ENCODE measurements around the gene PDGFC. TPM values are rescaled to one million over a fixed set of nuclear protein-coding genes. Genes with fewer than 3 reads are reported as not detected.

The PDGFC gene
- total RNA-seq, 1 donor, result 42.8 TPM

DNA sequence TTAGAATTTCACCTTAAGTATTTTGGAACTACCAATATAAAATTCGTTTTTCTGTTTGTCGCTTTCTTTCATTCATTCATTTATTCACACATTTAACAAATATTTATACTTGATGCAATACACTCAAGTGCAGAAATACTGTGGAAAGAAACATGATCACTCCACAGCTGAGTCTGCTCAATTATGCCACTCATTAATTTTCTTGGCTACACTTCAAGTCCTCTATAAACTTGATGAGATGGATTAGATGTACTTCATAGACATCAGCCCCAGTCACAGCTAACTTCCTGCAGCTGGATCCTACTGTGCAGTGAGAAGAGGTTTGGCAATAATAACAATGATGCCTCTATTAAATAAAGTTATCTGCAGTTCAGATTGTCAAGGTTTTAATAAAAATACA is 208.1 kb downstream of the PDGFC start:
- DNase-seq (ENCODE audit: low read depth), result no peak
- TF ChIP-seq, protein P1, sequence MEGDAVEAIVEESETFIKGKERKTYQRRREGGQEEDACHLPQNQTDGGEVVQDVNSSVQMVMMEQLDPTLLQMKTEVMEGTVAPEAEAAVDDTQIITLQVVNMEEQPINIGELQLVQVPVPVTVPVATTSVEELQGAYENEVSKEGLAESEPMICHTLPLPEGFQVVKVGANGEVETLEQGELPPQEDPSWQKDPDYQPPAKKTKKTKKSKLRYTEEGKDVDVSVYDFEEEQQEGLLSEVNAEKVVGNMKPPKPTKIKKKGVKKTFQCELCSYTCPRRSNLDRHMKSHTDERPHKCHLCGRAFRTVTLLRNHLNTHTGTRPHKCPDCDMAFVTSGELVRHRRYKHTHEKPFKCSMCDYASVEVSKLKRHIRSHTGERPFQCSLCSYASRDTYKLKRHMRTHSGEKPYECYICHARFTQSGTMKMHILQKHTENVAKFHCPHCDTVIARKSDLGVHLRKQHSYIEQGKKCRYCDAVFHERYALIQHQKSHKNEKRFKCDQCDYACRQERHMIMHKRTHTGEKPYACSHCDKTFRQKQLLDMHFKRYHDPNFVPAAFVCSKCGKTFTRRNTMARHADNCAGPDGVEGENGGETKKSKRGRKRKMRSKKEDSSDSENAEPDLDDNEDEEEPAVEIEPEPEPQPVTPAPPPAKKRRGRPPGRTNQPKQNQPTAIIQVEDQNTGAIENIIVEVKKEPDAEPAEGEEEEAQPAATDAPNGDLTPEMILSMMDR (IDR thresholded peaks at IDR 0.05; ENCODE audit: insufficient read depth, low read length), result no peak
- H3K4me3 ChIP-seq (ENCODE audit: low read depth, low read length), result no peak overlapping the region

DNA sequence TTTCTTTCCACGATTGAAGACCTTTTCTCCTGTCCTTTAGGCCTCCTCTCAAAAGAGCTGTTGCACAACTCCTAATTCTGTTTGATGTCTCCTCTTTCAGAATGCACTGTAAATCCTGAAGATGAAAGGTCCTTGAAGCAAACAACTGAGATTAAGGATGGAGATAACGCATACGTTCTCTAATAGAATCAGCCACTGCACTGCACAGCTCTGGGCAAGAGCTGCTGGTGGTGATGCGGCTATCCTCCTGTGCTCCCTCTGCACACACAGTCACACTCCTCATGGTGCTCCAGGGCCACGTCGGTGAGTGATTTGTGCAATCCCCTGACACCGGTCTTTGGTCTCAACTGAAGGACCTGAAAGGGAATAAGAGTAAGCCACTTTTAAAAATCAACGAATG is 208.7 kb downstream of the PDGFC start:
- no peak for DNase-seq (ENCODE audit: low read depth)

DNA sequence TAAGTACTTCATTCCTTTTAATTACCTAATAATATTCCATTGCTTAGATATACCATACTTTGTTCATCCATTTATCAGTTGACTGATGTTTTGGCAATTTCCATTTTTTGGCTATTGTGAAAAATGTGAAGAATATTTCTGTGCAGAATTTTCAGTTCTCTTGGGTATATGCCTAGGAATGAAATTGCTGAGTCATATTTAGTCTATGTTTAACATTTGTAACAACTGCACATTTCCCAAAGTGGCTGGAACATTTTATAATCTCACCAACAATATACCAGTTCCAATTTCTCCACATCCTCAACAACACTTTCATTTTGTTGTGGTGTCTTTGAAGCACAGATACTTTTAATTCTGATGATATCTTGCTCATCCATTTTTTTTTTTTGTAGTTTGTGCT is 215.5 kb downstream of the PDGFC start:
- DNase-seq (ENCODE audit: low read depth), result peak; percentile 50
- TF ChIP-seq, protein P1 (IDR thresholded peaks at IDR 0.05; ENCODE audit: insufficient read depth, low read length), result no peak
- H3K4me3 ChIP-seq (ENCODE audit: low read depth, low read length), result no peak overlapping the region

More for the DNA sequence above, 208.7 kb downstream of the PDGFC start:
- TF ChIP-seq, protein P1 (IDR thresholded peaks at IDR 0.05; ENCODE audit: insufficient read depth, low read length), result no peak
- no peak overlapping the region for H3K4me3 ChIP-seq (ENCODE audit: low read depth, low read length)

DNA sequence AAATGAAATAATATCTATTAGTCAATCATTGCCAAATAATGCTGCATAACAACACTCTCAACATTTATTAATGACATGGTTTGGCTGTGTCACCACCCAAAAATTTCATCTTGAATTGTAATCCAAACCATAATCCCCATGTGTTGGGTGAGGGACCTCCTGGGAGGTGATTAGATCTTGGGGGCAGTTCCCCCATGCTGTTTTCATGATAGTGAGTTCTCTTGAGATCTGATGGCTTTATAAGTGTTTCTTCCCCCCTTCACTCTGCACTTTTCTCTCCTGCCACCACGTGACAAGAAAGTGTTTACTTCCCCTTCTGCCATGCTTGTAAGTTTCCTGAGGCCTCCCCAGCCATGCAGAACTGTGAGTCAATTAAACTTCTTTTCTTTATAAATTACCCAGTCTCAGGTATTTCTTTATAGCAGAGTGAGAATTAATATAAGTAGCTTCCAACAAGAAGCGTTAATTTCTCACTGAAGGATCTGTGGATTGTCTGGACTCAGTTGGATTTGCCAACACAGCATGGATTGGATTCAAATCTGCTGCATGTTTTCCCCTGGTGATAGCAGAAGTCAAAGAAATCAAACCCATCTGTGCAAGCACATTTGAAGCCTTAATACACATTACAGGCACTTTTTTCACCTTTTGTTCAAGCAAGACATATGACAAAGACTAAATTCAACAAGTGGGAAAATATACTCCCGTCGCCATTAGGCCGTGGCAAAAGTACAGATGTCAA is 216.6 kb downstream of the PDGFC start:
- DNase-seq (ENCODE audit: low read depth), result no peak
- TF ChIP-seq, protein P1 (IDR thresholded peaks at IDR 0.05; ENCODE audit: insufficient read depth, low read length), result no peak
- H3K4me3 ChIP-seq (ENCODE audit: low read depth, low read length), result no peak overlapping the region

DNA sequence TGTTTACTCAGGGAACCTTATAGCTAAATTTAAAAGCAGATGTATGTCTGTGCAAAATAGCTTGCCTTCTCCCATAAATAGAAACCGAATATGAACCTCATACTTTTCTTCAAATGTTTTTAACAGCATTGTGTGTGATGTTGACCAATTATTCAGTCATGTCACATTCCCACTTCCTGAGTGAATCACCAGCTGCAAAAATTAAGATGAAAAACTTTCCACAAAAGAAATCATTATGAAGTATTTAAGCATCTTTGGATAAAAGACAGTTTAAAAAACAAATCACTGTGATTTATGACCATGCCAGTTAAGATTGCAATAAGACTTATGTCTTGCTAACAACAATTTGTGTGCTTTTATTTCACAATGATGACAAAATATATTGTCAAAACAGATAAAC is 220.1 kb downstream of the PDGFC start:
- TF ChIP-seq, protein P1 (IDR thresholded peaks at IDR 0.05; ENCODE audit: insufficient read depth, low read length), result no peak
- DNase-seq (ENCODE audit: low read depth), result peak; percentile 41
- H3K4me3 ChIP-seq (ENCODE audit: low read depth, low read length), result no peak overlapping the region

DNA sequence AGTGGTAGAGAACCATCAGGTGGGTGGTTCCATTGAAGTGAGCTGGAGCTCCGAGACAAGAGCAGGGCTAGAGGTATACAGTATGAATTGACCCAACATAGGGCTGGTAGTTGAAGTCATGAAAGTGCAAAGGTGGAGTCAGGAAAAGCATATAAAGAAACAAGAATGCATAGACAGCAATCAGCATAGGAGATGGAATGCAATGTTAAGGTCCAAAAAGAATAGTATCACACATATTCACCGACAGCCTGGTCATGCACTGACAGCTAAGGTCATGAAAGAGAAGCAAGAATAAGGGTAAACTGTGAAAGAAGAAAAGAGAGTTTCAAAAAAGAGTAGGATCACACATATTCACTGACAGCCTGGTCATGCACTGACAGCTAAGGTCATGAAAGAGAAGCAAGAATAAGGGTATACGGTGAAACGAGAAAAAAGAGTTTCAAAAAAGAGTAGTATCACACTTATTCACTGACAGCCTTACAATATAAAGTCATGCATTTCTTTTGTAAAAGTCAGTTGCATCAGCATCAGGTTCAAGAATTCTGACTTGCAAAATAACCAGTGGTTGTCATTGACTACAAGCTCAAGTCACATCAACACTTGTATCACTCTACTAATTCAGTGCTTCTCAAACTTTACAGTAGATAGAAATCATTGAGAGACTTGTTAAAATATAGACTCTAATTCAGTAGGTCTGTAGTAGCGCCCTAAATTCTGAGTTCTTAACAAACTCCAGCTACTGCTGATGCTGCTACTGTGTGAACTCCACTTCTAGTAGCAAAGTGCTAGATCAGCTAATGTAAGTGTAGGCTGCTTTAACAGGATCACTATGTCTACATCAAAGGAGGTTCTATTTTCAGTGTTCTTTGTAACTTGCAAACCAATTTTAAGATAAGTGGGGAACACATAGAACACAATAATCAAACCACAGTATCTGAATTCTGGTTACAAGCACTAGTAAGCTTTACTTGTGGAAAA is 221.9 kb downstream of the PDGFC start:
- TF ChIP-seq, protein P1 (IDR thresholded peaks at IDR 0.05; ENCODE audit: insufficient read depth, low read length), result no peak
- no peak for DNase-seq (ENCODE audit: low read depth)

More for the DNA sequence above, 221.9 kb downstream of the PDGFC start:
- H3K4me3 ChIP-seq (ENCODE audit: low read depth, low read length), result no peak overlapping the region
